HG02798 (cell line): ENCODE data around the gene F2R.
"Not testable (repeated sequence)": the region's sequence is repeated elsewhere in the genome, so short reads cannot be mapped to it uniquely, and the experiment has no call there.

Source experiments
- ATAC-seq: cut with Tn5 transposase; IDR thresholded peaks from one replicate; pipeline ENCODE4 v1.9.1; 2021; ENCODE audit warnings: mild to moderate bottlenecking; ENCODE audit not compliant: unreplicated experiment, poor library complexity

Gene F2R

GRCh38 chr5:76715736-76716455 lies at the start of gene F2R:
Gene F2R, plus strand, starts transcription at chr5:76716126. Its CDS starts 182 bp downstream, at chr5:76716308.
- peak; percentile 73 for ATAC-seq

GRCh38 chr5:76667495-76667894 lies 48.4 kb upstream of the F2R start:
- ATAC-seq = no peak

GRCh38 chr5:76669245-76669644 lies 46.7 kb upstream of the F2R start:
- ATAC-seq = no peak

GRCh38 chr5:76670508-76670907 lies 45.4 kb upstream of the F2R start:
- no peak for ATAC-seq

GRCh38 chr5:76672242-76672641 lies 43.7 kb upstream of the F2R start:
- ATAC-seq = no peak

- no peak for ATAC-seq
These were observed 42.8 kb upstream of the F2R start for GRCh38 chr5:76673125-76673524.

- ATAC-seq = no peak
These were observed 41.4 kb upstream of the F2R start for GRCh38 chr5:76674330-76675066.

- ATAC-seq = no peak
These were observed 40.6 kb upstream of the F2R start for GRCh38 chr5:76675364-76675763.

- ATAC-seq = no peak
These were observed 38.0 kb upstream of the F2R start for GRCh38 chr5:76677849-76678472.

GRCh38 chr5:76679231-76679630 lies 36.7 kb upstream of the F2R start:
- no peak for ATAC-seq

- not testable (repeated sequence) for ATAC-seq
These were observed 35.1 kb upstream of the F2R start for GRCh38 chr5:76680826-76681225.

GRCh38 chr5:76681287-76681686 lies 34.6 kb upstream of the F2R start:
- no peak for ATAC-seq

GRCh38 chr5:76682387-76682786 lies 33.5 kb upstream of the F2R start:
- no peak for ATAC-seq

GRCh38 chr5:76683816-76684731 lies 31.9 kb upstream of the F2R start:
- no peak for ATAC-seq

- ATAC-seq = no peak
These were observed 31.0 kb upstream of the F2R start for GRCh38 chr5:76684756-76685519.

- ATAC-seq = no peak
These were observed 30.2 kb upstream of the F2R start for GRCh38 chr5:76685704-76686103.

GRCh38 chr5:76688212-76688611 lies 27.7 kb upstream of the F2R start:
- ATAC-seq = no peak

- no peak for ATAC-seq
These were observed 27.1 kb upstream of the F2R start for GRCh38 chr5:76688836-76689235.

- no peak for ATAC-seq
These were observed 26.4 kb upstream of the F2R start for GRCh38 chr5:76689321-76690036.
